Fibroblast of villous mesenchyme (primary cell): ENCODE measurements around the gene TIAM1. TPM values are rescaled to one million over a fixed set of nuclear protein-coding genes. Genes with fewer than 3 reads are reported as not detected.
A peak's percentile ranks its signal among the peaks of the same experiment; 100 is the strongest.

Experiments used
- DNase-seq: peaks from one replicate; pipeline ENCODE4 v3.0.0-alpha.2; 2010; ENCODE audit warnings: low read depth
- H3K4me3 ChIP-seq: 2 replicates; pipeline ENCODE4 v1.5.1; 2011; ENCODE audit warnings: low read depth, mild to moderate bottlenecking, low read length
- total RNA-seq: library from RNA; depleted of rRNA; stranded (reverse); fragments of >200 nt; gene quantifications from 2 replicates; pipeline ENCODE4 v1.2.3, GENCODE V29; 2012
- TF ChIP-seq, protein P1 (sequence below): IDR thresholded peaks from 2 replicates; pipeline ENCODE4 v1.5.1; 2012; ENCODE audit warnings: low read depth, mild to moderate bottlenecking, low read length; ENCODE audit not compliant: insufficient read depth

TIAM1 gene
- total RNA-seq, 1 donor: 0.43 TPM

DNA sequence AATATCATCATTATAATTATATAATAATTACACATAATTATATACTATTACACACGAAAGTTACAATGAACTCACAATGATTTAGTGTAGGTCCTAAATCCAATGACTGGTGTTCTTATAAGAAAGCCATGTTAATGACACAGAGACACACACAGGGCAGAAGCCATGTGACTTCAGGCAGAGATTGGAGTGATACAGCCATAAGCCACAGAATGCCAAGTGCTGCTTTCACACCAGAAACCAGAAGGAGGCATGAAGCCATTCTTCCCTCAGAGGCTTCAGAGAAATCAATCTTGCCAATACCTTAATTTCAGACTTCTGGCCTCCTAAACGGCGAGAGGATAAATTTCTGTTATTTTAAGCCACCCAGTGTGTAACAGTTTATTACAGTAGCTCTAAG, 158.4 kb downstream of the TIAM1 start:
- no peak for DNase-seq
- no peak overlapping the region for H3K4me3 ChIP-seq
- TF ChIP-seq, protein P1, sequence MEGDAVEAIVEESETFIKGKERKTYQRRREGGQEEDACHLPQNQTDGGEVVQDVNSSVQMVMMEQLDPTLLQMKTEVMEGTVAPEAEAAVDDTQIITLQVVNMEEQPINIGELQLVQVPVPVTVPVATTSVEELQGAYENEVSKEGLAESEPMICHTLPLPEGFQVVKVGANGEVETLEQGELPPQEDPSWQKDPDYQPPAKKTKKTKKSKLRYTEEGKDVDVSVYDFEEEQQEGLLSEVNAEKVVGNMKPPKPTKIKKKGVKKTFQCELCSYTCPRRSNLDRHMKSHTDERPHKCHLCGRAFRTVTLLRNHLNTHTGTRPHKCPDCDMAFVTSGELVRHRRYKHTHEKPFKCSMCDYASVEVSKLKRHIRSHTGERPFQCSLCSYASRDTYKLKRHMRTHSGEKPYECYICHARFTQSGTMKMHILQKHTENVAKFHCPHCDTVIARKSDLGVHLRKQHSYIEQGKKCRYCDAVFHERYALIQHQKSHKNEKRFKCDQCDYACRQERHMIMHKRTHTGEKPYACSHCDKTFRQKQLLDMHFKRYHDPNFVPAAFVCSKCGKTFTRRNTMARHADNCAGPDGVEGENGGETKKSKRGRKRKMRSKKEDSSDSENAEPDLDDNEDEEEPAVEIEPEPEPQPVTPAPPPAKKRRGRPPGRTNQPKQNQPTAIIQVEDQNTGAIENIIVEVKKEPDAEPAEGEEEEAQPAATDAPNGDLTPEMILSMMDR: no peak

DNA sequence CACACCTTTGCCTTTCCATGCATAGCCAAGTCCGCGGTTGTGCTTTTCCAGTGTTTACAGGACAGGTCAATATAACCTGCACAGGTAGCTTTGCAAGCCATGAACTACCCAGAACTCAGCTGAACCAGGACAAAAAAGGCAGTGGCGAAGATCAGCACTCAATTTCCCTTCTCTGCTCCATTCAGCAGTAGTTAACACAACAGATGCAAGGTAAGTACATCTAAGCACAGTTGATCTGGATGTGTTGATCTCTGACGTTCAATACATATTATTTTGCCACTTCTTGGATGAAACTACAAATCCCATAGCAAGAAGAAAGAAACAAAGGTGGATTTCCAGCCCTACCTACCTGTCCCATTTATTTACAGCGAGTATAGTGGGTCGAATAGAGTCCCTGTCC, 159.2 kb downstream of the TIAM1 start:
- no peak for DNase-seq
- TF ChIP-seq, protein P1: no peak
- H3K4me3 ChIP-seq: no peak overlapping the region

DNA sequence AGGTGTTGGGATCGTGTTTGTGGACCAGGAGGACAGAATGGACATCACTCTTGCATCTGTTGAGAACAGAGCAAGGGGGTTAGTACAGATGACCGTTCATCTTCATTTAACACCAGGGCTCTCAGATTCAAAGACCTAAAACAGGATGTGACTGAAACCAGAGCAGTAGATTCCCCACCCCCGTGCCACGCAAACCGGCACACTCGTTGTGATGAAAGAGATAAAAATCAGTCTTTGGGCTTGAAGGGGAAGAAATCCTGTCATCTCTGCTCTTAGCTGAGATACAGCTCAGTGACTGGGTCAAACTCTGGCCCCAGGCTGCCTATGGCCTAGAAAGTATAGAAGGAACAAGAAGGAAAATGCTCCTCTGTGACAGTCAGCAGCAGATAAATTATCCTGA, 159.6 kb downstream of the TIAM1 start:
- DNase-seq: no peak
- TF ChIP-seq, protein P1: no peak
- H3K4me3 ChIP-seq: no peak overlapping the region

DNA sequence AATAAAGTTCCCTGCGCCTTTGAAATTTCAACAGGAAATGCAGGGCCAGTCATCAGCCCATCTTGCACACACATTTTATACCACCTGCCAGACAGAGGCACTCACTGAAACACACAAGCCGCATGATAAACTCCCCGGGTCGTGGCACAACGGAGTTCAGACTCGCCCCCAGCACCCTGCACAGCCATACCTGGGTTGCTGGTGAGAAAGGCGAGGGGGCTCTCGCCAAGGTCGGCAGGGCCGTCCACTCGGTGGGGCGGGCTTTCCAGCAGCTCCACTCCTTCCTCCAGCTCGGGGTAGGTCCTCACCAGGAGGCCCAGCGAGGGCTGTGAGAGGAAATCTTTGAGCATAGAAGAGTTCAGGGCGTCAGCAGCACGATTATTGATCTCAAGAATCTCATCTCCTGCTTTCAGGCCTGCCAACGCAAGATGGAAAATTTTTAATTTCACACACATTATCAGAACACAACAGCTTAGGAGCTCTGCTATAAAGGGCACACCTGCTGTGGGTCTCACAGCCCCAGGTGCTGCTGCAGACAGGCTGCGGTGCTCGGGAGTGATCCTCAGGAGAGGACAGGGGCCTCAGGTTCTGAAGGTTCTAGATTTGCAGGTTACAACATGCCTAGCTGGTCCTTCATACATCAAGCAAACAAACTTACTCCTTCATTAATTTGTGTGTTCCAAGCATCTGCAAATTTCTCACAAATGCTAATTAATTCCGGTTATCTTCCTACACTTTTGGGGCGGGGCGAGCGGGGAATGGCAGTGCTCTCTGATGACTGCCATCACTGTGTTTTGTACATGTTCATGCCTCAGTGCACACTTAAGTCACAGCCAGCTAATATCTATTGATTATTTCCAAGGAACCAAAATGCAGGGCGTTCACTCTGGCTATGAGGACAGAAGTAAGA, 161.6 kb downstream of the TIAM1 start:
- DNase-seq: no peak
- TF ChIP-seq, protein P1: no peak
- no peak overlapping the region for H3K4me3 ChIP-seq

DNA sequence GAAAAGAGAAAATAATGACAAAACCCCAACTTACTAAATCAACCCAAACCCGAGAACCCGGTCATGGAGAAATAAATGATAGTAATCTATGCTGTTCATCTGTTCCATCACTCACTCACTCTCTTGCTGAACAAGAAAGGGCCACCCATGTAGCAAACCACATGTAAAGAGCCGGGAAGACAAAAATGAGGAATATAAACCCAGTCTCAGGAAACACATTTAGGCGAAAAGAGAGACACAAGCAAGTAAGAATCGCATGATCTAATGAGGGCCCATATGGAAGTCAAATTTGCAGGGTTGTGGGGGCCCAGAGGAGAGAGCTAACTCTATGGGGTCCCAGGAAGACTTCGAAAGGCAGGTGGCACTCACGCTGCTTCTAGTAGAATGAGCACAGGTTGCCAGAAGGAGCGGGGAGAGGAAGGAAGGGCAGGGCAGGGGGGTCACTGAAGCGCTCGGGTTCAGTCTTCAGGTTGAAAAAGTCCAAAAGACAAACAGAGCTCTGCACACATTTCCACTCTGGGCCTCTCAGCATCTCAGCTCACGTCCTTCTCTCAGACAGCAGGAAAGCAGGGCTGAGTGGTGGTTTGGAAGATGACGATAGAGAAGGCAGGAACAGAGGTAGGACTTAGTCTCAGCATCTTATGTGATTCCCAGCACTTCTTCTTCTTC, 162.8 kb downstream of the TIAM1 start:
- no peak for DNase-seq
- TF ChIP-seq, protein P1: no peak

DNA sequence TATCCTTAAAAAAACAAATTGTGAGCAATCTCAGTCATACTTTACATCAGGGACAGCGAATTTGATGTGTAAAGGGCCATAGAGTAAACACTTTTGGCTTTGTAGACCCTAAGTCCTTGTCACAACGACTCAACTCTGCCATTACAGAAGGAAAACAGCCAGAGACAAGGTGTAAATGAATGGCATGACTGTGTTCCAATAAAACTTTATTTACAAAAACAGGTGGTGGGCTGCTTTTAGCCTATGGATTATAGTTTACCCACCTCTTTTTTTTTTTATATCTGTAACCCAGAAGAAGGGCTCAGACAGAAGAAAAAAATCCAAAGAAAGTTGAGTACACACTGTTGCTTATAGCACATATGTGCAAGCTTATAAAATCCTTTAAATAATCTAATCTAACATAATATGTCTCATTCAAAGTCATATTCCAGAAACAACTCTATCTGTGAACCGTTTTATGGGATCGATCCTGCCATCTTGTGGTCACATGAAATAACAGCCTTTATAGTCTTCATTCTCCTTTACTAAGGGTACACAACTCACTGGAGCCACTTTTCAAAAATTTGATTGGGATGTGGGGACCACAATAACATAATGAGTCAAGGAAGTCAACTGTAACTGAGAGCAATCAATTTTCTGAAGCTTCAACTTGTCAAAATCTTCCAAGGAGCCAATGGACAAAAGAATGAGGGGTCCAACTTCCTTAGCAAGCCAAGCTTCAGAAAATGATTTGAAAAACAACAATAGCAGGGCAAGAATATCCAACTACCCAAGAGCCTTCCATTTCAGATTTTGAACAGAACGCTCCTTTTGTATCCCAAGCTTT, 163.6 kb downstream of the TIAM1 start:
- TF ChIP-seq, protein P1: peak; percentile 47

More for the DNA sequence above, 162.8 kb downstream of the TIAM1 start:
- H3K4me3 ChIP-seq: no peak overlapping the region

More for the DNA sequence above, 163.6 kb downstream of the TIAM1 start:
- no peak overlapping the region for H3K4me3 ChIP-seq
- DNase-seq: peak; percentile 25
